ENCODE measurements around the gene MARCHF3. TPM values are rescaled to one million over a fixed set of nuclear protein-coding genes. Genes with fewer than 3 reads are reported as not detected.

The MARCHF3 gene
- total and polyA plus RNA-seq, 2 of the 13 experiments (the other 11 are each of a cell fraction or from before 2014, with no cell fraction given), result 4.8 to 11.9 TPM

DNA sequence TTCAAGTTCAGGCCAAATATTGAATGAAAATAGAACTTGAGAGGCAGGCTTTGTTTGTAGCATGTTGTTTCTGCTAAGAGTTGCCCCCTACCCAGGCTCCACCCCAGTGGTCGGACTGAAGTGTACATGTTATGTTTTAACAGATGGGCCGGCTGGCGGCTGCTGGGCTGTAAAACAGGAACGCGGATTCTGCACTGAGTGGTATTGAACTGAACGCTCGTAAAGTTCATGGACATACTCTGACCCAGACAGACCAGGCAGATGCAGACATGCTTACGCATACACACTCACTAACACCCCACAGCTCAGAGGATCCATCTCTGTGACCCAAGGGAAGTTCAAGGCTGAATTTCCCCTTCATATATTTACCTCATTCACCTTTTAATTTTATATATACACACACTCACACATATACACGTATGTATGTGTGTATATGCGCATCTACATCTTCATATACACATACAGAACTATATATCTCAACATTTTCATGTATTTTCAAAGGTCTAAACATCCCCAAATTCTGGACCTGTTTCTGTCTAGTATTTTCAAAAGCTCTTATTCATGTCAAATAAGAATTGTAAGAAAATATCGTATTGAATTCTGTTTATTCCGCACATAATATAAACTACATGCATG, 1.4 kb downstream of the MARCHF3 start:
- intact Hi-C loops (cut with micrococcal nuclease; ENCODE audit: unreplicated experiment) (loop anchor here (1.0 to 10.0 kb wide), 4 partner anchors 44 to 664 kb away; partner anchors contain the start of gene C5orf63), in situ Hi-C loops (cut with HindIII; ENCODE audit: extremely low pct_ligation_motif_present, low pct_unique_long_range_greater_than_20kb) (loop anchor here (25.0 kb wide), 1 partner anchor 367 kb away; no protein-coding TSS in a partner anchor)
- H3K9ac ChIP-seq (ENCODE audit: insufficient read depth, low read depth, low read length), result no peak overlapping the region
- CTCF ChIA-PET (ENCODE audit: low intra/inter-chr PET ratio, low total read pairs), result no interaction called here
- ATAC-seq (peak; percentile 42), FAIRE-seq (no peak), DNase-seq (ENCODE audit: low spot score) (peak; percentile 68)
- no peak overlapping the region for H3K27ac ChIP-seq (ENCODE audit: extremely low read length, insufficient read depth, low read length)
- H3K4me3 ChIP-seq (replicated peaks in 1 of 3; ENCODE audit: insufficient read depth in 1 of 3, low read depth in 2 of 3, low read length in 3 of 3), result peak overlapping the region; percentile 60 to 90 (median 88)
- no peaks in the 10 kb centered on the region for H3K9me3 ChIP-seq (ENCODE audit: low read length)
- H4K20me1 ChIP-seq (ENCODE audit: insufficient read depth, low read length), result no peaks in the 10 kb centered on the region
- peaks cover 54% of the 10 kb centered on the region for H3K4me1 ChIP-seq (ENCODE audit: insufficient read depth, low read length)
- POLR2A ChIA-PET, result interaction anchor here (1.0 to 3.5 kb wide), 4 partner anchors 8 to 251 kb away, joined by 3 to 23 read pairs (median 4); partner anchors contain the start of genes C5orf63 and LMNB1
- 11% methylated on average over 12 of the region's 12 CpGs for WGBS (ENCODE audit: low lambda C conversion rate)
- H3K36me3 ChIP-seq (replicated peaks in 1 of 2; ENCODE audit: control insufficient read depth in 1 of 2, insufficient read depth in 2 of 2, low read length in 2 of 2), result no peaks in the 10 kb centered on the region
- H3K27me3 ChIP-seq (ENCODE audit: control insufficient read depth in 1 of 2, insufficient read depth in 2 of 2, low read length in 2 of 2), result no peaks in the 10 kb centered on the region
- no TSS peak for BruUV-seq (replicated peaks)
- H3K79me2 ChIP-seq (ENCODE audit: insufficient read depth, low read length), result no peaks in the 10 kb centered on the region
- H2AFZ ChIP-seq (ENCODE audit: low read length), result no peak overlapping the region
- peak overlapping the region; percentile 81 for H3K4me2 ChIP-seq (ENCODE audit: low read depth, low read length)
- no peak for TF ChIP-seq SRY (CRISPR knock-in tag; IDR thresholded peaks at IDR 0.05)
- peak; percentile 53; the same call in 1 of the 2 replicates for TF ChIP-seq ZNF331 (CRISPR knock-in tag; IDR thresholded peaks at IDR 0.05)
- TF ChIP-seq RARA (CRISPR knock-in tag; IDR thresholded peaks at IDR 0.05), result peak; percentile 95
- TF ChIP-seq, protein P1, sequence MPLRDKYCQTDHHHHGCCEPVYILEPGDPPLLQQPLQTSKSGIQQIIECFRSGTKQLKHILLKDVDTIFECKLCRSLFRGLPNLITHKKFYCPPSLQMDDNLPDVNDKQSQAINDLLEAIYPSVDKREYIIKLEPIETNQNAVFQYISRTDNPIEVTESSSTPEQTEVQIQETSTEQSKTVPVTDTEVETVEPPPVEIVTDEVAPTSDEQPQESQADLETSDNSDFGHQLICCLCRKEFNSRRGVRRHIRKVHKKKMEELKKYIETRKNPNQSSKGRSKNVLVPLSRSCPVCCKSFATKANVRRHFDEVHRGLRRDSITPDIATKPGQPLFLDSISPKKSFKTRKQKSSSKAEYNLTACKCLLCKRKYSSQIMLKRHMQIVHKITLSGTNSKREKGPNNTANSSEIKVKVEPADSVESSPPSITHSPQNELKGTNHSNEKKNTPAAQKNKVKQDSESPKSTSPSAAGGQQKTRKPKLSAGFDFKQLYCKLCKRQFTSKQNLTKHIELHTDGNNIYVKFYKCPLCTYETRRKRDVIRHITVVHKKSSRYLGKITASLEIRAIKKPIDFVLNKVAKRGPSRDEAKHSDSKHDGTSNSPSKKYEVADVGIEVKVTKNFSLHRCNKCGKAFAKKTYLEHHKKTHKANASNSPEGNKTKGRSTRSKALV (CRISPR knock-in tag; IDR thresholded peaks at IDR 0.05), result peak; percentile 80; the same call in 1 of the 2 replicates
- no peak for TF ChIP-seq ZNF484 (CRISPR knock-in tag; IDR thresholded peaks at IDR 0.05; ENCODE audit: borderline replicate concordance, low read depth)
- TF ChIP-seq RARG (CRISPR knock-in tag; IDR thresholded peaks at IDR 0.05; ENCODE audit: low read depth), result no peak
- no peak for TF ChIP-seq HHEX (CRISPR knock-in tag; IDR thresholded peaks at IDR 0.05)
- TF ChIP-seq, protein P2, sequence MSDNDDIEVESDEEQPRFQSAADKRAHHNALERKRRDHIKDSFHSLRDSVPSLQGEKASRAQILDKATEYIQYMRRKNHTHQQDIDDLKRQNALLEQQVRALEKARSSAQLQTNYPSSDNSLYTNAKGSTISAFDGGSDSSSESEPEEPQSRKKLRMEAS (IDR thresholded peaks at IDR 0.05), result 0 out of 2 replicates have a peak, but pooled peaks have one; percentile 18
- no peak for TF ChIP-seq ZNF335 (CRISPR knock-in tag; IDR thresholded peaks at IDR 0.05)
- TF ChIP-seq KDM5B (CRISPR knock-in tag; IDR thresholded peaks at IDR 0.05; ENCODE audit: borderline replicate concordance), result no peak
- TF ChIP-seq AHR (CRISPR knock-in tag; IDR thresholded peaks at IDR 0.05), result no peak
- no peak for TF ChIP-seq XBP1 (CRISPR knock-in tag; IDR thresholded peaks at IDR 0.05)
- no peak for TF ChIP-seq SOX6 (IDR thresholded peaks at IDR 0.05)
- no peak for TF ChIP-seq SOX6 (CRISPR knock-in tag; IDR thresholded peaks at IDR 0.05)
- TF ChIP-seq LCORL (IDR thresholded peaks at IDR 0.05), result no peak
- no peak for TF ChIP-seq LCORL (CRISPR knock-in tag; IDR thresholded peaks at IDR 0.05)
- TF ChIP-seq STAT5B (CRISPR knock-in tag; IDR thresholded peaks at IDR 0.05), result no peak
- TF ChIP-seq FOXA3 (CRISPR knock-in tag; IDR thresholded peaks at IDR 0.05), result peak; percentile 52; the same call in 1 of the 2 replicates
- no peak for TF ChIP-seq ARNT2 (CRISPR knock-in tag; IDR thresholded peaks at IDR 0.05; ENCODE audit: low read depth)
- TF ChIP-seq, protein P3, sequence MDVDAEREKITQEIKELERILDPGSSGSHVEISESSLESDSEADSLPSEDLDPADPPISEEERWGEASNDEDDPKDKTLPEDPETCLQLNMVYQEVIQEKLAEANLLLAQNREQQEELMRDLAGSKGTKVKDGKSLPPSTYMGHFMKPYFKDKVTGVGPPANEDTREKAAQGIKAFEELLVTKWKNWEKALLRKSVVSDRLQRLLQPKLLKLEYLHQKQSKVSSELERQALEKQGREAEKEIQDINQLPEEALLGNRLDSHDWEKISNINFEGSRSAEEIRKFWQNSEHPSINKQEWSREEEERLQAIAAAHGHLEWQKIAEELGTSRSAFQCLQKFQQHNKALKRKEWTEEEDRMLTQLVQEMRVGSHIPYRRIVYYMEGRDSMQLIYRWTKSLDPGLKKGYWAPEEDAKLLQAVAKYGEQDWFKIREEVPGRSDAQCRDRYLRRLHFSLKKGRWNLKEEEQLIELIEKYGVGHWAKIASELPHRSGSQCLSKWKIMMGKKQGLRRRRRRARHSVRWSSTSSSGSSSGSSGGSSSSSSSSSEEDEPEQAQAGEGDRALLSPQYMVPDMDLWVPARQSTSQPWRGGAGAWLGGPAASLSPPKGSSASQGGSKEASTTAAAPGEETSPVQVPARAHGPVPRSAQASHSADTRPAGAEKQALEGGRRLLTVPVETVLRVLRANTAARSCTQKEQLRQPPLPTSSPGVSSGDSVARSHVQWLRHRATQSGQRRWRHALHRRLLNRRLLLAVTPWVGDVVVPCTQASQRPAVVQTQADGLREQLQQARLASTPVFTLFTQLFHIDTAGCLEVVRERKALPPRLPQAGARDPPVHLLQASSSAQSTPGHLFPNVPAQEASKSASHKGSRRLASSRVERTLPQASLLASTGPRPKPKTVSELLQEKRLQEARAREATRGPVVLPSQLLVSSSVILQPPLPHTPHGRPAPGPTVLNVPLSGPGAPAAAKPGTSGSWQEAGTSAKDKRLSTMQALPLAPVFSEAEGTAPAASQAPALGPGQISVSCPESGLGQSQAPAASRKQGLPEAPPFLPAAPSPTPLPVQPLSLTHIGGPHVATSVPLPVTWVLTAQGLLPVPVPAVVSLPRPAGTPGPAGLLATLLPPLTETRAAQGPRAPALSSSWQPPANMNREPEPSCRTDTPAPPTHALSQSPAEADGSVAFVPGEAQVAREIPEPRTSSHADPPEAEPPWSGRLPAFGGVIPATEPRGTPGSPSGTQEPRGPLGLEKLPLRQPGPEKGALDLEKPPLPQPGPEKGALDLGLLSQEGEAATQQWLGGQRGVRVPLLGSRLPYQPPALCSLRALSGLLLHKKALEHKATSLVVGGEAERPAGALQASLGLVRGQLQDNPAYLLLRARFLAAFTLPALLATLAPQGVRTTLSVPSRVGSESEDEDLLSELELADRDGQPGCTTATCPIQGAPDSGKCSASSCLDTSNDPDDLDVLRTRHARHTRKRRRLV (CRISPR knock-in tag; IDR thresholded peaks at IDR 0.05), result no peak
